ENCODE data around the gene AP1S3. TPM values are rescaled to one million over a fixed set of nuclear protein-coding genes. Genes with fewer than 3 reads are reported as not detected.

The AP1S3 gene
- total RNA-seq, 1 donor from 2014 or later: 5.1 TPM

DNA sequence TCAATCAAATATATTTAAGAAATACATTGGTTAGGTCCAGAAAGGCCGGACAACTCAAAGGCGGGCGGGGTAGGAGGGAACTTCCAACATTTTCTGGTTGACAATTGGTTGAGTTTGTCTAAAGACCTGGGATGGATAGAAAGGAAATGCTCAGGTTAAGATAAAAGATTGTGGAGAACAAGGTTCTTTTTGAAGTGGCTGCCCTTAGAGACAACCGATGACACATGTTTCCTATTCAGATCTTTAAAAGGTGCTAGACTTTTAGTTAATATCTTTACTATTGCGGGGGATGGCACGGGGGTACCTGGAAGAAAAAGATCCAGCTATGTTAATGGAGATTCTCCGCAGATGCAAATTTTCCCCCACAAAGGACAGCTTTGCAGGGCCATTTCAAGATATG is 10.0 kb upstream of the AP1S3 start:
- Histone ChIP-seq H3K36me3 (no peaks in the 10 kb centered on the region), H3K4me1 (no peaks in the 10 kb centered on the region), H3F3A (ENCODE audit: low read depth) (no peaks in the 10 kb centered on the region), H3K4me2 (no peak overlapping the region), H3K4me3 (no peak overlapping the region), H2AFZ (replicated peaks) (no peak overlapping the region), H3K27me3 (no peaks in the 10 kb centered on the region), H3K79me2 (ENCODE audit: low read depth) (no peaks in the 10 kb centered on the region), H3K27ac (no peak overlapping the region), H4K20me1 (ENCODE audit: low read depth) (no peaks in the 10 kb centered on the region), H3K9ac (no peak overlapping the region), H3K9me3 (ENCODE audit: low read depth) (no peaks in the 10 kb centered on the region)
- peaks cover 7% of the 10 kb centered on the region for H3K9me3 Mint-ChIP-seq
- no peak overlapping the region for H3K4me3 Mint-ChIP-seq
- DNase-seq (ENCODE audit: low spot score): no peak
- H3K27me3 Mint-ChIP-seq (ENCODE audit: insufficient read depth, low read depth): peaks cover 2% of the 10 kb centered on the region
- TF ChIP-seq EZH2phosphoT487 (IDR thresholded peaks at IDR 0.05) (no peak), EZH2 (IDR thresholded peaks at IDR 0.05) (no peak)
- TF ChIP-seq, protein P1, sequence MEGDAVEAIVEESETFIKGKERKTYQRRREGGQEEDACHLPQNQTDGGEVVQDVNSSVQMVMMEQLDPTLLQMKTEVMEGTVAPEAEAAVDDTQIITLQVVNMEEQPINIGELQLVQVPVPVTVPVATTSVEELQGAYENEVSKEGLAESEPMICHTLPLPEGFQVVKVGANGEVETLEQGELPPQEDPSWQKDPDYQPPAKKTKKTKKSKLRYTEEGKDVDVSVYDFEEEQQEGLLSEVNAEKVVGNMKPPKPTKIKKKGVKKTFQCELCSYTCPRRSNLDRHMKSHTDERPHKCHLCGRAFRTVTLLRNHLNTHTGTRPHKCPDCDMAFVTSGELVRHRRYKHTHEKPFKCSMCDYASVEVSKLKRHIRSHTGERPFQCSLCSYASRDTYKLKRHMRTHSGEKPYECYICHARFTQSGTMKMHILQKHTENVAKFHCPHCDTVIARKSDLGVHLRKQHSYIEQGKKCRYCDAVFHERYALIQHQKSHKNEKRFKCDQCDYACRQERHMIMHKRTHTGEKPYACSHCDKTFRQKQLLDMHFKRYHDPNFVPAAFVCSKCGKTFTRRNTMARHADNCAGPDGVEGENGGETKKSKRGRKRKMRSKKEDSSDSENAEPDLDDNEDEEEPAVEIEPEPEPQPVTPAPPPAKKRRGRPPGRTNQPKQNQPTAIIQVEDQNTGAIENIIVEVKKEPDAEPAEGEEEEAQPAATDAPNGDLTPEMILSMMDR (IDR thresholded peaks at IDR 0.05): no peak
- H3K27ac Mint-ChIP-seq: no peak overlapping the region
- peaks cover 5% of the 10 kb centered on the region for H3K4me1 Mint-ChIP-seq
- H3K36me3 Mint-ChIP-seq: peaks cover 19% of the 10 kb centered on the region

DNA sequence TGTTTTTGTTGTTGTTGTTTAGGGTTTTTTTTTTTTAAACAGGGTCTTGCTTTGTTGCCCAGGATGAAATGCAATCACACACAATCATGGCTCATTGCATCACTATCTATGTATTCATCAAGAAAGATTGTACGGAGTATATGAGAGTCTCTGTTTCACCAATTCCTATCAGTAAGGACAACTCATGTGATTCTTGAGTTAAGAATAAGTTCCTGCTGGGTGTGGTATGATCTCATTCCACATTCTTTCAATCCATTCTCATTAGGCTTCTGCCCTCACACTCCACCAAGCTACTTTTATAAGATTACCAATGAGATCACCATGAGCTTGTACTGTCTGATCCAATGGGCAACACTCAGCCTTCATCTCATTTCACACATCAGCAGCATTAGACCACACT is 9.1 kb upstream of the AP1S3 start:
- peaks cover 7% of the 10 kb centered on the region for H3K9me3 Mint-ChIP-seq

DNA sequence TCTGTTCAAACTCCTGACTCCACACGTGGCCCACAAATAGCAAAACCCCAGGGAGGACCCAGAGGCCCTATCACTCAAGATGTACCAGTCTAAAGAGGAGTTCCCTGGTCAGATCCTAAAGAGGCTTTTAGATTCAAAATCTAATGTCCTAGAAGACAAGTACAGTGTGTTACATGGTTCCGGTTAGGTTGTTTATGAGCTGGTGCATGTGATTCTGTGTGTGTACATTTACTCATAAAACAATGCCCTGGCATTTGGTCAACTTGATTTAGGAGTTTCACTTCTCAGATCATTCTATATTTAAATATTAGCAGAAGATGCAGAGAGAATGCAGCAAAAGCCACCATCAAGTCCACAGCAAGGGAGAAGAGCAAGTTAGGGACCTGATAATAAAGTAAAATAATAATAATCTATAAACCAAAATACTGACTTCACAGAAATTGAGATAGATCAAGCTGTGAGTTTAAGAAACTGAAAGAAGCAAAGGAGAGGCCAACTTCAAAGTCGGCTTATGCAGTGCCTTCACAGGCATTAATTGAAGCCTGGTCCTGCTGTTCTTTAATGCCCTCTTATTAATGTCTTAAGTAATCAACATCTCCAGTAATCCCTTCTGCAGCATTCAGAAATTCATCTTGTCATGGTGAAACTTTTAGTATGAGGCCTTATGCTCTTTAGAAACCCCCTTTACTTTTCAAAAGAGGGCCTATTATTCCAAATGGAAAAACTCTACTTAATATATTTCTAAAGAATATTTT is 4.2 kb upstream of the AP1S3 start:
- H3K79me2 ChIP-seq (ENCODE audit: low read depth): no peaks in the 10 kb centered on the region
- H3K4me2 ChIP-seq: no peak overlapping the region
- H3K4me1 Mint-ChIP-seq: peaks cover 11% of the 10 kb centered on the region

More for the DNA sequence above, 9.1 kb upstream of the AP1S3 start:
- Histone ChIP-seq H3K4me1 (no peaks in the 10 kb centered on the region), H3K79me2 (ENCODE audit: low read depth) (no peaks in the 10 kb centered on the region), H3K9ac (no peak overlapping the region), H2AFZ (replicated peaks) (no peak overlapping the region), H3K36me3 (no peaks in the 10 kb centered on the region), H4K20me1 (ENCODE audit: low read depth) (no peaks in the 10 kb centered on the region), H3K27me3 (no peaks in the 10 kb centered on the region), H3K27ac (no peak overlapping the region), H3F3A (ENCODE audit: low read depth) (no peaks in the 10 kb centered on the region), H3K4me2 (no peak overlapping the region), H3K9me3 (ENCODE audit: low read depth) (no peaks in the 10 kb centered on the region), H3K4me3 (no peak overlapping the region)
- H3K4me1 Mint-ChIP-seq: peaks cover 8% of the 10 kb centered on the region
- peaks cover 2% of the 10 kb centered on the region for H3K27me3 Mint-ChIP-seq (ENCODE audit: insufficient read depth, low read depth)
- DNase-seq (ENCODE audit: low spot score): no peak
- no peak for TF ChIP-seq EZH2phosphoT487 (IDR thresholded peaks at IDR 0.05)
- peaks cover 19% of the 10 kb centered on the region for H3K36me3 Mint-ChIP-seq
- H3K4me3 Mint-ChIP-seq: no peak overlapping the region
- H3K27ac Mint-ChIP-seq: no peak overlapping the region

More for the DNA sequence above, 4.2 kb upstream of the AP1S3 start:
- Histone ChIP-seq H3K9me3 (ENCODE audit: low read depth) (no peaks in the 10 kb centered on the region), H3K36me3 (no peaks in the 10 kb centered on the region), H3K9ac (no peak overlapping the region), H4K20me1 (ENCODE audit: low read depth) (no peaks in the 10 kb centered on the region), H2AFZ (replicated peaks) (no peak overlapping the region), H3K27me3 (peaks cover 16% of the 10 kb centered on the region), H3F3A (ENCODE audit: low read depth) (peaks cover 7% of the 10 kb centered on the region), H3K4me1 (no peaks in the 10 kb centered on the region), H3K4me3 (no peak overlapping the region), H3K27ac (no peak overlapping the region)
- Mint-ChIP-seq H3K36me3 (no peaks in the 10 kb centered on the region), H3K27ac (no peak overlapping the region), H3K4me3 (no peak overlapping the region), H3K9me3 (no peaks in the 10 kb centered on the region), H3K27me3 (ENCODE audit: insufficient read depth, low read depth) (peaks cover 7% of the 10 kb centered on the region)
- no peak for DNase-seq (ENCODE audit: low spot score)
- no peak for TF ChIP-seq EZH2phosphoT487 (IDR thresholded peaks at IDR 0.05)
- TF ChIP-seq EZH2 (IDR thresholded peaks at IDR 0.05): no peak
- TF ChIP-seq, protein P1 (IDR thresholded peaks at IDR 0.05): no peak
